ENCODE data around the gene CERT1.
"Not testable (repeated sequence)": the region's sequence is repeated elsewhere in the genome, so short reads cannot be mapped to it uniquely, and the experiment has no call there.

CERT1 gene

GRCh38 chr5:75511435-75512382, at the start of gene CERT1, which contains the start of gene POLK:
Gene CERT1 (minus strand): TSS chr5:75511629. CDS start chr5:75511207, 422 bp downstream.
Gene POLK (plus strand): TSS chr5:75511891.
- DNase-seq: peak; percentile 92

GRCh38 chr5:75560655-75561054, 49.2 kb upstream of the CERT1 start:
- DNase-seq: not testable (repeated sequence)

GRCh38 chr5:75558981-75559632, 47.7 kb upstream of the CERT1 start:
- DNase-seq: no peak

- DNase-seq: no peak
Observed at GRCh38 chr5:75558221-75558620, 46.8 kb upstream of the CERT1 start.

- DNase-seq: no peak
Observed at GRCh38 chr5:75553358-75553757, 41.9 kb upstream of the CERT1 start.

GRCh38 chr5:75552764-75553163, 41.3 kb upstream of the CERT1 start:
- DNase-seq: no peak

- DNase-seq: no peak
Observed at GRCh38 chr5:75551471-75551870, 40.0 kb upstream of the CERT1 start.

GRCh38 chr5:75550597-75550996, 39.2 kb upstream of the CERT1 start:
- DNase-seq: no peak

GRCh38 chr5:75547812-75548211, 36.4 kb upstream of the CERT1 start:
- DNase-seq: no peak

- DNase-seq: no peak
Observed at GRCh38 chr5:75546830-75547229, 35.4 kb upstream of the CERT1 start.

GRCh38 chr5:75545131-75545530, 33.7 kb upstream of the CERT1 start:
- DNase-seq: no peak

- no peak for DNase-seq
Observed at GRCh38 chr5:75538211-75538610, 26.8 kb upstream of the CERT1 start.

- DNase-seq: no peak
Observed at GRCh38 chr5:75536694-75537360, 25.4 kb upstream of the CERT1 start.

GRCh38 chr5:75536147-75536546, 24.7 kb upstream of the CERT1 start:
- no peak for DNase-seq

- no peak for DNase-seq
Observed at GRCh38 chr5:75534734-75535133, 23.3 kb upstream of the CERT1 start.

- DNase-seq: not testable (repeated sequence)
Observed at GRCh38 chr5:75533716-75534115, 22.3 kb upstream of the CERT1 start.

- no peak for DNase-seq
Observed at GRCh38 chr5:75532190-75532589, 20.8 kb upstream of the CERT1 start.

- no peak for DNase-seq
Observed at GRCh38 chr5:75529185-75529584, 17.8 kb upstream of the CERT1 start.

GRCh38 chr5:75526070-75526469, 14.6 kb upstream of the CERT1 start:
- DNase-seq: no peak

GRCh38 chr5:75525344-75525743, 13.9 kb upstream of the CERT1 start:
- DNase-seq: no peak

- DNase-seq: no peak
Observed at GRCh38 chr5:75524591-75524990, 13.2 kb upstream of the CERT1 start.

- no peak for DNase-seq
Observed at GRCh38 chr5:75524071-75524470, 12.6 kb upstream of the CERT1 start.

GRCh38 chr5:75523275-75523674, 11.8 kb upstream of the CERT1 start:
- DNase-seq: no peak

GRCh38 chr5:75522542-75522941, 11.1 kb upstream of the CERT1 start:
- DNase-seq: no peak
